HCT116 (cell line): ENCODE data around the gene ABHD16A. TPM values are rescaled to one million over a fixed set of nuclear protein-coding genes. Genes with fewer than 3 reads are reported as not detected.

ENCODE experiments used
- ATAC-seq: fragments of 200-7000 bp; cut with Tn5 transposase; 2 replicates; pipeline ENCODE4 v1.9.1; 2020; ENCODE audit warnings: mild to moderate bottlenecking, moderate library complexity
- BruUV-seq: library from RNA; stranded (reverse); fragments of 400-500 nt; replicated peaks from 2 replicates; lab custom pipeline; 2021; lab: Mats Ljungman, UMichigan
- CTCF ChIA-PET: fragments of 300-600 bp; sonication (Branson Sonifier 250); formaldehyde crosslinking; loops from one replicate; lab custom pipeline; 2021; ENCODE audit warnings: antibody characterized with exemption; lab: Charles Lee
- POLR2A ChIA-PET: fragments of 300-600, 350-600 bp; sonication (Branson Sonifier 250); formaldehyde crosslinking; loops from one replicate; lab custom pipeline; 2021; ENCODE audit warnings: antibody characterized with exemption; lab: Charles Lee
- RAD21 ChIA-PET, 2 experiments: fragments of 300-600 bp; sonication (Branson Sonifier 250); formaldehyde crosslinking; loops; one replicate each; lab custom pipeline; 2023; ENCODE audit warnings: low total read pairs in 2 of 2; ENCODE audit not compliant: uncharacterized antibody in 2 of 2, unreplicated experiment in 2 of 2, low non-redundant PET in 1 of 2; lab: Charles Lee
- DNase-seq: peaks from one replicate; pipeline ENCODE4 v3.0.0-alpha.2; 2010; ENCODE audit warnings: low read depth, low spot score
- H2AFZ ChIP-seq: fragments of 200-600 bp; shearing (Covaris generic), sonication (generic); 2 replicates; pipeline ENCODE4 v1.6.1; 2017; ENCODE audit warnings: low read depth, mixed run types, mixed read lengths, antibody characterized with exemption, low read length; ENCODE audit not compliant: poor library complexity, severe bottlenecking
- H3K27ac ChIP-seq: 2 replicates; pipeline ENCODE4 v1.5.1; 2012; ENCODE audit warnings: low read depth, low read length
- H3K27me3 ChIP-seq: fragments of 200-600 bp; sonication (generic); 2 replicates; pipeline ENCODE4 v1.6.1; 2016; ENCODE audit warnings: mixed run types, low read length, mixed read lengths; ENCODE audit not compliant: insufficient read depth
- H3K36me3 ChIP-seq, 2 experiments: fragments of 200-500 bp in 1 of 2; fragments of 200-600 bp in 1 of 2; sonication (Bioruptor generic) in 1 of 2; sonication (generic) in 1 of 2; 2 replicates each; pipeline versions ENCODE4 v1.5.1 to v1.6.1; 2014 to 2016; ENCODE audit warnings: low read length in 2 of 2, inconsistent platforms in 1 of 2, mixed read lengths in 1 of 2, mixed run types in 1 of 2; ENCODE audit not compliant: insufficient read depth in 2 of 2, control insufficient read depth in 1 of 2
- H3K4me1 ChIP-seq, 2 experiments: fragments of 200-600 bp in 1 of 2; sonication (generic) in 1 of 2; 2 replicates each; pipeline versions ENCODE4 v1.5.1 to v1.6.1; 2012 to 2017; ENCODE audit warnings: low read length in 2 of 2, inconsistent platforms in 1 of 2, mild to moderate bottlenecking in 1 of 2, mixed read lengths in 1 of 2, mixed run types in 1 of 2, moderate library complexity in 1 of 2; ENCODE audit not compliant: insufficient read depth in 2 of 2, control insufficient read depth in 1 of 2
- H3K4me2 ChIP-seq: fragments of 200-600 bp; sonication (generic); 2 replicates; pipeline ENCODE4 v1.6.1; 2017; ENCODE audit warnings: mixed run types, low read length, mixed read lengths
- H3K4me3 ChIP-seq, 2 experiments: fragments of 200-600 bp in 1 of 2; sonication (generic) in 1 of 2; replicated peaks in 1 of 2; 2 replicates each; pipeline ENCODE4 v1.5.1; 2011 to 2016; ENCODE audit warnings: low read length in 2 of 2, control low read depth in 1 of 2, low read depth in 1 of 2, mild to moderate bottlenecking in 1 of 2, mixed read lengths in 1 of 2, mixed run types in 1 of 2
- H3K79me2 ChIP-seq: fragments of 200-600 bp; sonication (generic); 2 replicates; pipeline ENCODE4 v1.6.1; 2017; ENCODE audit warnings: mild to moderate bottlenecking, mixed run types, low read length, moderate library complexity, mixed read lengths; ENCODE audit not compliant: insufficient read depth
- H3K9ac ChIP-seq: fragments of 200-600 bp; sonication (generic); 2 replicates; pipeline ENCODE4 v1.6.1; 2016; ENCODE audit warnings: low read length, mixed read lengths
- H3K9me2 ChIP-seq: fragments of 200-600 bp; sonication (generic), shearing (Covaris generic); 2 replicates; pipeline ENCODE4 v1.6.1; 2017; ENCODE audit warnings: mixed run types, mild to moderate bottlenecking, moderate library complexity; ENCODE audit not compliant: insufficient read depth
- H3K9me3 ChIP-seq, 2 experiments: fragments of 200-500 bp in 1 of 2; fragments of 200-600 bp in 1 of 2; sonication (Bioruptor generic) in 1 of 2; sonication (generic) in 1 of 2; 2 replicates each; pipeline ENCODE4 v1.6.1; 2014 to 2017; ENCODE audit warnings: low read length in 2 of 2, mixed read lengths in 2 of 2, inconsistent platforms in 1 of 2, low read depth in 1 of 2, mild to moderate bottlenecking in 1 of 2, mixed run types in 1 of 2, moderate library complexity in 1 of 2; ENCODE audit not compliant: control insufficient read depth in 1 of 2, insufficient read depth in 1 of 2
- H4K20me1 ChIP-seq: fragments of 200-600 bp; sonication (generic), shearing (Covaris generic); 2 replicates; pipeline ENCODE4 v1.6.1; 2017; ENCODE audit warnings: mixed run types, mild to moderate bottlenecking, moderate library complexity; ENCODE audit not compliant: insufficient read depth
- CBX3 ChIP-seq: IDR thresholded peaks from 2 replicates; pipeline ENCODE4 v1.6.1; 2012; ENCODE audit warnings: low read depth
- ELF1 ChIP-seq: IDR thresholded peaks from 2 replicates; pipeline ENCODE4 v1.6.1; 2012; ENCODE audit warnings: low read depth, borderline replicate concordance
- EZH2 ChIP-seq: fragments of 200-600 bp; sonication (generic); IDR thresholded peaks from 2 replicates; pipeline ENCODE4 v1.6.1; 2017; ENCODE audit warnings: antibody characterized with exemption, mixed run types
- EZH2phosphoT487 ChIP-seq: fragments of 200-600 bp; IDR thresholded peaks from 2 replicates; pipeline ENCODE4 v1.6.1; 2018; ENCODE audit warnings: antibody characterized with exemption, borderline replicate concordance
- FOSL1 ChIP-seq: IDR thresholded peaks from 2 replicates; pipeline ENCODE4 v1.6.1; 2012; ENCODE audit warnings: low read depth
- POLR2A ChIP-seq: IDR thresholded peaks from 2 replicates; pipeline ENCODE4 v1.7.0; 2011; ENCODE audit warnings: borderline replicate concordance; ENCODE audit not compliant: insufficient read depth, insufficient read length; ENCODE audit errors: extremely low read depth
- POLR2AphosphoS5 ChIP-seq: IDR thresholded peaks from 2 replicates; pipeline ENCODE4 v1.6.1; 2011; ENCODE audit warnings: mild to moderate bottlenecking, low read depth, low read length, moderate library complexity
- RAD21 ChIP-seq: IDR thresholded peaks from 2 replicates; pipeline ENCODE4 v1.6.1; 2012; ENCODE audit warnings: low read depth, mild to moderate bottlenecking
- SRF ChIP-seq: IDR thresholded peaks from 2 replicates; pipeline ENCODE4 v1.6.1; 2012; ENCODE audit warnings: low read depth
- TCF7L2 ChIP-seq: IDR thresholded peaks from 2 replicates; pipeline ENCODE4 v1.7.0; 2011; ENCODE audit warnings: borderline replicate concordance, inconsistent platforms; ENCODE audit not compliant: insufficient read depth, insufficient read length; ENCODE audit errors: extremely low read depth
- ZFX ChIP-seq: fragments of 450-650 bp; IDR thresholded peaks from 2 replicates; pipeline ENCODE4 v1.6.1; 2017
- intact Hi-C: fragments of 100-400 bp; cut with micrococcal nuclease; formaldehyde crosslinking; loops from 2 replicates; pipeline ENCODE4 v1.10.0; 2022
- total RNA-seq: library from RNA; stranded (reverse); gene quantifications from one replicate; pipeline ENCODE4 v1.2.1, GENCODE V29; 2021; ENCODE audit not compliant: unreplicated experiment
- TF ChIP-seq, protein P1 (sequence below): IDR thresholded peaks from 2 replicates; pipeline ENCODE4 v1.6.1; 2012
- TF ChIP-seq, protein P2 (sequence below): IDR thresholded peaks from 2 replicates; pipeline ENCODE4 v1.6.1; 2011; ENCODE audit warnings: mild to moderate bottlenecking, low read length, moderate library complexity; ENCODE audit not compliant: insufficient replicate concordance; ENCODE audit errors: extremely low read depth
- TF ChIP-seq, protein P3 (sequence below): IDR thresholded peaks from 2 replicates; pipeline ENCODE4 v1.6.1; 2012

The ABHD16A gene
- total RNA-seq, 1 experiment from 2014 or later: 32.4 TPM

DNA sequence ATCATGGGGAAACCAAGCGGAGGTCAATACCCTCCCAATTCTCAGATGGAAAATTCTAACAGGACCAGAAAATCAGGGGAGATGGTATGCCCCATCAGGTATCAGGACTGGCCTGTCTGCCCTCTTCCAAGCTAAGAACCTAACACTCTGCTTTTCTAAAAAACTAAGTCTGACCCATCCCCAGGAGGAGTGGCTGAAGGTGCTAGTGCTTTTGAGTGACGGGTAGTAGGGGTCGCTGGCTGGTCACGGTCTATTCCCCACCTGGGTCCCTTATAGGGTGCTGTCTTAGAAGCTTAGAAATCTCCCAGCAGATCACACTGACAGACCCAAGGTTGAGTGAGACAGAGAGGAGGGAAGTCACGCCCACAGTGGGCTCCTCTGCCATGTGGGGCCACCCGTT is 9.6 kb downstream of the ABHD16A start:
- no peak overlapping the region for H2AFZ ChIP-seq
- H3K4me1 ChIP-seq: peaks cover 11 to 16% of the 10 kb centered on the region in 2 experiments
- no peak overlapping the region for H3K27ac ChIP-seq
- no peaks in the 10 kb centered on the region for H3K9me3 ChIP-seq
- DNase-seq: no peak
- H4K20me1 ChIP-seq: no peaks in the 10 kb centered on the region
- TF ChIP-seq, protein P1, sequence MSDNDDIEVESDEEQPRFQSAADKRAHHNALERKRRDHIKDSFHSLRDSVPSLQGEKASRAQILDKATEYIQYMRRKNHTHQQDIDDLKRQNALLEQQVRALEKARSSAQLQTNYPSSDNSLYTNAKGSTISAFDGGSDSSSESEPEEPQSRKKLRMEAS: no peak
- TF ChIP-seq POLR2A: no peak
- no peak for TF ChIP-seq RAD21
- TF ChIP-seq EZH2phosphoT487: no peak
- TF ChIP-seq CBX3: no peak
- TF ChIP-seq FOSL1: no peak
- TF ChIP-seq EZH2: no peak
- TF ChIP-seq SRF: no peak
- TF ChIP-seq, protein P2, sequence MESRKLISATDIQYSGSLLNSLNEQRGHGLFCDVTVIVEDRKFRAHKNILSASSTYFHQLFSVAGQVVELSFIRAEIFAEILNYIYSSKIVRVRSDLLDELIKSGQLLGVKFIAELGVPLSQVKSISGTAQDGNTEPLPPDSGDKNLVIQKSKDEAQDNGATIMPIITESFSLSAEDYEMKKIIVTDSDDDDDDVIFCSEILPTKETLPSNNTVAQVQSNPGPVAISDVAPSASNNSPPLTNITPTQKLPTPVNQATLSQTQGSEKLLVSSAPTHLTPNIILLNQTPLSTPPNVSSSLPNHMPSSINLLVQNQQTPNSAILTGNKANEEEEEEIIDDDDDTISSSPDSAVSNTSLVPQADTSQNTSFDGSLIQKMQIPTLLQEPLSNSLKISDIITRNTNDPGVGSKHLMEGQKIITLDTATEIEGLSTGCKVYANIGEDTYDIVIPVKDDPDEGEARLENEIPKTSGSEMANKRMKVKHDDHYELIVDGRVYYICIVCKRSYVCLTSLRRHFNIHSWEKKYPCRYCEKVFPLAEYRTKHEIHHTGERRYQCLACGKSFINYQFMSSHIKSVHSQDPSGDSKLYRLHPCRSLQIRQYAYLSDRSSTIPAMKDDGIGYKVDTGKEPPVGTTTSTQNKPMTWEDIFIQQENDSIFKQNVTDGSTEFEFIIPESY: no peak
- no peak for TF ChIP-seq POLR2AphosphoS5
- TF ChIP-seq ELF1: no peak
- TF ChIP-seq ZFX: no peak
- TF ChIP-seq, protein P3, sequence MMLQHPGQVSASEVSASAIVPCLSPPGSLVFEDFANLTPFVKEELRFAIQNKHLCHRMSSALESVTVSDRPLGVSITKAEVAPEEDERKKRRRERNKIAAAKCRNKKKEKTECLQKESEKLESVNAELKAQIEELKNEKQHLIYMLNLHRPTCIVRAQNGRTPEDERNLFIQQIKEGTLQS: no peak
- TF ChIP-seq TCF7L2: no peak
- no peak overlapping the region for H3K4me3 ChIP-seq
- intact Hi-C loops: no loop called here
- no peak overlapping the region for H3K4me2 ChIP-seq
- no TSS peak for BruUV-seq
- peaks cover 16 to 17% of the 10 kb centered on the region in 2 experiments; a peak in 3 of 4 replicates for H3K36me3 ChIP-seq
- ChIA-PET POLR2A (no interaction called here), RAD21 (no interaction called here), CTCF (interaction anchor here (0.7 kb wide), 1 partner anchor 76 kb away, joined by 3 read pairs; no protein-coding TSS in a partner anchor)
- ATAC-seq: no peak
- no peaks in the 10 kb centered on the region for H3K27me3 ChIP-seq
- H3K79me2 ChIP-seq: no peaks in the 10 kb centered on the region
- no peak overlapping the region for H3K9ac ChIP-seq
- H3K9me2 ChIP-seq: no peaks in the 10 kb centered on the region
